ENCODE data around the gene SMG5.

The SMG5 gene

DNA sequence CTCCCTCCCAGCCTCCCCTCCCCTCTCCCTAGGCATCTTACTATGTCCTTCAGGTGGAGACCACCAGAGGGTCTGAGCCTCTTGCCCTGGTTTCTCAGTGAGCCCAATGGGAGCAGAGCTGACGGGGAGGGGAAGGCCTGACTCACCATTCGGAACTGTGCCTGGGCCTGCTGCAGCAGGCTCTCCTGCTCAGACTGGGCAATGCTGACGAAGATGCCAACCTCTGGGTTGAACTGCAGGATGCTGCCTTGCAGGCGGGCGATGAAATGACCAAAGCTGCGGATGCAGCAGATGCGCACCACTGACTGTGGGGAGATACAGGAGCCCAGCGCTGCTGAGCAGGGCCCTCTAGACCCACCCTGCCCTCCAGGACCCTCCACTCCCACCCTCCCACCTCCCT, 23.8 kb downstream of the SMG5 start:
- H3K4me3 ChIP-seq (replicated peaks in 1 of 2; ENCODE audit: low read depth in 2 of 2, low read length in 2 of 2) = no peak overlapping the region
- TF ChIP-seq, protein P1, sequence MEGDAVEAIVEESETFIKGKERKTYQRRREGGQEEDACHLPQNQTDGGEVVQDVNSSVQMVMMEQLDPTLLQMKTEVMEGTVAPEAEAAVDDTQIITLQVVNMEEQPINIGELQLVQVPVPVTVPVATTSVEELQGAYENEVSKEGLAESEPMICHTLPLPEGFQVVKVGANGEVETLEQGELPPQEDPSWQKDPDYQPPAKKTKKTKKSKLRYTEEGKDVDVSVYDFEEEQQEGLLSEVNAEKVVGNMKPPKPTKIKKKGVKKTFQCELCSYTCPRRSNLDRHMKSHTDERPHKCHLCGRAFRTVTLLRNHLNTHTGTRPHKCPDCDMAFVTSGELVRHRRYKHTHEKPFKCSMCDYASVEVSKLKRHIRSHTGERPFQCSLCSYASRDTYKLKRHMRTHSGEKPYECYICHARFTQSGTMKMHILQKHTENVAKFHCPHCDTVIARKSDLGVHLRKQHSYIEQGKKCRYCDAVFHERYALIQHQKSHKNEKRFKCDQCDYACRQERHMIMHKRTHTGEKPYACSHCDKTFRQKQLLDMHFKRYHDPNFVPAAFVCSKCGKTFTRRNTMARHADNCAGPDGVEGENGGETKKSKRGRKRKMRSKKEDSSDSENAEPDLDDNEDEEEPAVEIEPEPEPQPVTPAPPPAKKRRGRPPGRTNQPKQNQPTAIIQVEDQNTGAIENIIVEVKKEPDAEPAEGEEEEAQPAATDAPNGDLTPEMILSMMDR (IDR thresholded peaks at IDR 0.05; ENCODE audit: low read depth, low read length) = no peak
- no peak for DNase-seq (ENCODE audit: low read depth in 2 of 2)

DNA sequence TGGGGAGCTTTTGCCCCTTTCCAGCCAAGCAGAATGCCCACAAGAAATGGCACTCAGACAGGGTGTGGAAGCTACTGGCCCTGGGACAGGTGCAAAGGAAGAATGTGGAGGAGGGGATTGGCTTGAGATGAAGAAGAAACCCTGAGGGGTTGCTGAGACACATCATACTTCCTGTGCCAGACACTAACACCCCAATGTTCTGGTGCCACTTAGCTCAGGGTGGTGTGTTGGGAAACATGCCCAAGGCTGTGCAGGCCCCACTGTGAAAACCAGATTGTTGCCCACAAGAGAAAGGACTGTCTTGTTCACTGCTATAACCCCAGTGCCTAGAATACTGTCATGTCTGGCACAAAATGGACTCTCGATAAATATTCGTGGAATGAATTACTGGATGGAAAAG, 24.9 kb downstream of the SMG5 start:
- TF ChIP-seq, protein P1 (IDR thresholded peaks at IDR 0.05; ENCODE audit: low read depth, low read length) = no peak
- no peak for DNase-seq (ENCODE audit: low read depth in 2 of 2)
- no peak overlapping the region for H3K4me3 ChIP-seq (replicated peaks in 1 of 2; ENCODE audit: low read depth in 2 of 2, low read length in 2 of 2)

DNA sequence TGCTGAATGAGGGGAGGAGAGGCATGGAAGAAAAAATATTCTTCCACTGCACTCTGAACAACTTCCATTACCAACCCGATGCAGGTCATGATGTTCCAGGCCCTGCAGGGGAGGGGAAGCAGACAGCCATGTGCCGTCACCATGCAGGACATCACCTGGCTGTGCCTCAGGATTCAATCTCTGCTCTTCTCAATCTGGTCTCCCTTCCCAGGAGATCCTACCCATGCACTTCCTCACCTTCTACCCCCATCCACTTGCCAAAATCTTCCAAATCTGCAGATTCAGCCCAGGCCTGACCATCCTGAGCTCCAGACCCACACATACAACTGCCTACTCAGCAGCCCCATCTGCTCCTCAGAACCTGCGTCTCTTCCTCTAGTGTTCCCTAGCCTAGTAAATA, 29.0 kb downstream of the SMG5 start:
- no peak overlapping the region for H3K4me3 ChIP-seq (replicated peaks in 1 of 2; ENCODE audit: low read depth in 2 of 2, low read length in 2 of 2)
- TF ChIP-seq, protein P1 (IDR thresholded peaks at IDR 0.05; ENCODE audit: low read depth, low read length) = no peak
- DNase-seq (ENCODE audit: low read depth in 2 of 2) = no peak

DNA sequence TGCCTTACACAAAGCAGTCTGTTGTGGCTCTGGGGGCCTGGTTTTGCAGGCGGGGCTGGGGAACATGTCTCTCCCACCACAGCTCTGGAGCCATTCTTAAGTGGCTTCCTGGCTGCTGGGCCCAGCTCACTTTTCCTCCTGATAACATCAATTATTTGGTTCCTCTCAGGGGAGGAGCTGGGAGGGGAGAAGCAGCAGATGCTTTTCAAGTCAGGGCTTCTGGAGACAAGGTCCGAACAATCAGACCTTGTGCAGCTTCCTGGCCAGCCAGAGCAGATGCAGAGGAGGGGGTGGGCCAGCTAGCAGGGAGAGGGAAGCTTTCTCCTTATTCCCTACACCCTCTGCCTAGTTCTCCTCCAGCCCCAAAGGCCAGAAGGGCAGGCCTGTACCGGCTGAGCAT, 31.1 kb downstream of the SMG5 start:
- DNase-seq (ENCODE audit: low read depth in 2 of 2) = peak in 1 of 2 donors; percentile 38
- TF ChIP-seq, protein P1 (IDR thresholded peaks at IDR 0.05; ENCODE audit: low read depth, low read length) = no peak
- H3K4me3 ChIP-seq (replicated peaks in 1 of 2; ENCODE audit: low read depth in 2 of 2, low read length in 2 of 2) = no peak overlapping the region

DNA sequence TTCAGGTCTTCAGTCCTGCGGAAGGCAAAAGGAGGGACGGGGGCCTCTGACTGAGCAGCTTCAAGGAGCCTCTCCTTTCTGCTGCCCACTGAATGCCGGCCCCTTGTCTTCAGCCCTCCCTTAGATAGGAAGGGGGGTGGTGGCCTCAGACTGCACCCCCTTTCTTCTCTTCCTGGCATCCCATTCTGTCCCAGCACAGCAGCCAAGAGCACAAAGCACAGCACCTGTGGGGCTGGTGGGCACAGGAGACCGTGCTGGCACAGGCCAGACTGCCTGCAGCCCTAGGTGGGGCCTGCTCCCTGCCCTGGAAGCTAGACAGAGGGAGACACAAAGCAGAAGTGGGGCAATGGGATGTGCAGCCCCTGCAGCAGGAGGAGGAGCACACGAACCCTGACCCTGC, 33.0 kb downstream of the SMG5 start:
- no peak for DNase-seq (ENCODE audit: low read depth in 2 of 2)
- no peak overlapping the region for H3K4me3 ChIP-seq (replicated peaks in 1 of 2; ENCODE audit: low read depth in 2 of 2, low read length in 2 of 2)
- TF ChIP-seq, protein P1 (IDR thresholded peaks at IDR 0.05; ENCODE audit: low read depth, low read length) = no peak

DNA sequence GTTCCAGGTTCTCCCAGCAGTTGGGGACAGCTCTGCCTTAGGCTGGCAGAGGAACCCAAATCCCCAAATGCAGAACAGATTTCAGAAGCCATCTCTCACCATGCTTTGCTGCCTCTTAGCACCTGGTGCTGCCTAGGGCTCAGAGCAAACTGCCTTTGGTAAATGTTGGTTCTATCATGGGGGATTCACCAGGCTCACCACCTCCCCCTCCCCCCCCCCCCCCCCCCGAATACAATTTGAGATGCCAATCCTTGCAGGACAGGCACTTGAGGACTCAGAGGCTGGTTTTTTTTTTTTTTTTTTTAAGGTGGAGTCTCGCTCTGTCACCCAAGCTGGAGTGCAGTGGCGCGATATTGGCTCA, 34.3 kb downstream of the SMG5 start:
- TF ChIP-seq, protein P1 (IDR thresholded peaks at IDR 0.05; ENCODE audit: low read depth, low read length) = no peak
- no peak for DNase-seq (ENCODE audit: low read depth in 2 of 2)
- no peak overlapping the region for H3K4me3 ChIP-seq (replicated peaks in 1 of 2; ENCODE audit: low read depth in 2 of 2, low read length in 2 of 2)
